Measurements from ENCODE around the gene RABGAP1L. TPM values are rescaled to one million over a fixed set of nuclear protein-coding genes. Genes with fewer than 3 reads are reported as not detected.

RABGAP1L gene
- total and polyA plus RNA-seq, 10 of the 15 experiments (the other 5 are each of a cell fraction or from before 2014, with no cell fraction given): 5.8 to 194 (median 113) TPM

DNA sequence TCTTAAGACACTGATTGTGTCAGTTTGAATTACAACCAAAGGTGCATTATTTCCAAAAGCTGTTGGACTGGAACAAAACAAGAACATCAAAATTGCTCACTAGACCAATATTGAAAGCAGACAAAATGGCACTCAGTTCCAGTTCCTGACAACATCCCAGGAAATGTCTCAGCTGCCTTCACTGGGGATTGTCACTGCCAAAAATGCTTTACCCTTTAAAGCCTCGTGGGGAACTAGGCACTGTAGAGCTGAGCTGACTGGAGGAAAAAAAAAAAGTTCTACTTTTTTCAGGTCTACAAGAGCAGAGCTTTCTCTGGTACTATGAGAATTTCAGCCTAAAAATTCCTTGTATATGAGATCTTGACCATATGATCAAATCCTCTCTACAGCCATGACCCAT is 310.4 kb downstream of the RABGAP1L start (continued):
- TF ChIP-seq NFXL1 (IDR thresholded peaks at IDR 0.05; ENCODE audit: borderline replicate concordance): no peak
- TF ChIP-seq, protein P1, sequence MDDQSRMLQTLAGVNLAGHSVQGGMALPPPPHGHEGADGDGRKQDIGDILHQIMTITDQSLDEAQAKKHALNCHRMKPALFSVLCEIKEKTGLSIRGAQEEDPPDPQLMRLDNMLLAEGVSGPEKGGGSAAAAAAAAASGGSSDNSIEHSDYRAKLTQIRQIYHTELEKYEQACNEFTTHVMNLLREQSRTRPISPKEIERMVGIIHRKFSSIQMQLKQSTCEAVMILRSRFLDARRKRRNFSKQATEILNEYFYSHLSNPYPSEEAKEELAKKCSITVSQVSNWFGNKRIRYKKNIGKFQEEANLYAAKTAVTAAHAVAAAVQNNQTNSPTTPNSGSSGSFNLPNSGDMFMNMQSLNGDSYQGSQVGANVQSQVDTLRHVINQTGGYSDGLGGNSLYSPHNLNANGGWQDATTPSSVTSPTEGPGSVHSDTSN (IDR thresholded peaks at IDR 0.05; ENCODE audit: insufficient replicate concordance, low read depth, low read length): no peak
- TF ChIP-seq, protein P2, sequence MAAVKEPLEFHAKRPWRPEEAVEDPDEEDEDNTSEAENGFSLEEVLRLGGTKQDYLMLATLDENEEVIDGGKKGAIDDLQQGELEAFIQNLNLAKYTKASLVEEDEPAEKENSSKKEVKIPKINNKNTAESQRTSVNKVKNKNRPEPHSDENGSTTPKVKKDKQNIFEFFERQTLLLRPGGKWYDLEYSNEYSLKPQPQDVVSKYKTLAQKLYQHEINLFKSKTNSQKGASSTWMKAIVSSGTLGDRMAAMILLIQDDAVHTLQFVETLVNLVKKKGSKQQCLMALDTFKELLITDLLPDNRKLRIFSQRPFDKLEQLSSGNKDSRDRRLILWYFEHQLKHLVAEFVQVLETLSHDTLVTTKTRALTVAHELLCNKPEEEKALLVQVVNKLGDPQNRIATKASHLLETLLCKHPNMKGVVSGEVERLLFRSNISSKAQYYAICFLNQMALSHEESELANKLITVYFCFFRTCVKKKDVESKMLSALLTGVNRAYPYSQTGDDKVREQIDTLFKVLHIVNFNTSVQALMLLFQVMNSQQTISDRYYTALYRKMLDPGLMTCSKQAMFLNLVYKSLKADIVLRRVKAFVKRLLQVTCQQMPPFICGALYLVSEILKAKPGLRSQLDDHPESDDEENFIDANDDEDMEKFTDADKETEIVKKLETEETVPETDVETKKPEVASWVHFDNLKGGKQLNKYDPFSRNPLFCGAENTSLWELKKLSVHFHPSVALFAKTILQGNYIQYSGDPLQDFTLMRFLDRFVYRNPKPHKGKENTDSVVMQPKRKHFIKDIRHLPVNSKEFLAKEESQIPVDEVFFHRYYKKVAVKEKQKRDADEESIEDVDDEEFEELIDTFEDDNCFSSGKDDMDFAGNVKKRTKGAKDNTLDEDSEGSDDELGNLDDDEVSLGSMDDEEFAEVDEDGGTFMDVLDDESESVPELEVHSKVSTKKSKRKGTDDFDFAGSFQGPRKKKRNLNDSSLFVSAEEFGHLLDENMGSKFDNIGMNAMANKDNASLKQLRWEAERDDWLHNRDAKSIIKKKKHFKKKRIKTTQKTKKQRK (IDR thresholded peaks at IDR 0.05; ENCODE audit: low read depth, low read length): no peak
- no peak for TF ChIP-seq NFYB (IDR thresholded peaks at IDR 0.05; ENCODE audit: insufficient read depth, low read depth, low read length)
- TF ChIP-seq SREBF2 (IDR thresholded peaks at IDR 0.05; ENCODE audit: low read length): no peak
- TF ChIP-seq, protein P3, sequence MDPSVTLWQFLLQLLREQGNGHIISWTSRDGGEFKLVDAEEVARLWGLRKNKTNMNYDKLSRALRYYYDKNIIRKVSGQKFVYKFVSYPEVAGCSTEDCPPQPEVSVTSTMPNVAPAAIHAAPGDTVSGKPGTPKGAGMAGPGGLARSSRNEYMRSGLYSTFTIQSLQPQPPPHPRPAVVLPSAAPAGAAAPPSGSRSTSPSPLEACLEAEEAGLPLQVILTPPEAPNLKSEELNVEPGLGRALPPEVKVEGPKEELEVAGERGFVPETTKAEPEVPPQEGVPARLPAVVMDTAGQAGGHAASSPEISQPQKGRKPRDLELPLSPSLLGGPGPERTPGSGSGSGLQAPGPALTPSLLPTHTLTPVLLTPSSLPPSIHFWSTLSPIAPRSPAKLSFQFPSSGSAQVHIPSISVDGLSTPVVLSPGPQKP (IDR thresholded peaks at IDR 0.05; ENCODE audit: low read depth, low read length): no peak

DNA sequence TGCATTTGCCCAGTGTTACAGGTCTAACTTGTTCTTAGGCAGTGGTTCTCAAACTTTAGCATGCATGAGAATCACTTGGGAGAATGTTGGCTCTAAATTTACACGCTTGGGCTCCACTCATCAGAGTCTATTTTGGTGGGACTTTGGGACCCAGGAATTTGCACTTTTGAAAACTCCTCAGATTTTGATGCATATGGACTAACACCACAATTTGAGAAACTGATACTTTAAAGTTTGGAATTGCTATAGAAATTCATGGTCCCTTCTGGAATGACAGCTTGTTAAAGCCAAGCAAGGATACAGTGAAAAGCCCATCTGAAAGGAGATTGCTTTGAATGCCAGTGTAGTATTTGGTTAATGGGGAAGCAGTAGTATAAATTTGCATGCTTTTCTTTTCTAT is 320.0 kb downstream of the RABGAP1L start:
- POLR2A ChIA-PET: no interaction called here
- RAD21 ChIA-PET (ENCODE audit: unreplicated experiment): no interaction called here
- SMC1A ChIA-PET (ENCODE audit: uncharacterized antibody, unreplicated experiment): interaction anchor here (1.5 kb wide), 1 partner anchor 15 kb away, joined by 3 read pairs; no protein-coding TSS in a partner anchor

More for the DNA sequence above, 320.0 kb downstream of the RABGAP1L start:
- 100% methylated on average over 1 of the region's 1 CpG for WGBS (ENCODE audit: insufficient coverage, insufficient replicate concordance, low lambda C conversion rate, missing lambda C conversion rate)
- CTCF ChIA-PET: no interaction called here
- Histone ChIP-seq H3K4me3 (no peak overlapping the region), H3K9me3 (replicated peaks; ENCODE audit: control insufficient read depth, insufficient read depth, low read length) (no peaks in the 10 kb centered on the region; the same call in 1 of the 3 replicates), H2AFZ (ENCODE audit: control insufficient read depth, low read depth, low read length) (no peak overlapping the region), H3K4me2 (ENCODE audit: control insufficient read depth, insufficient read depth) (no peak overlapping the region), H3K9ac (ENCODE audit: control insufficient read depth, insufficient read depth, low read length) (no peak overlapping the region), H3K27me3 (replicated peaks in 1 of 2; ENCODE audit: control insufficient read depth in 2 of 2, insufficient read depth in 2 of 2, low read length in 1 of 2) (no peaks in the 10 kb centered on the region), H3K27ac (ENCODE audit: control insufficient read depth, insufficient read depth) (no peak overlapping the region), H4K20me1 (ENCODE audit: control insufficient read depth, insufficient read depth) (no peaks in the 10 kb centered on the region), H3K36me3 (ENCODE audit: control insufficient read depth in 2 of 2, insufficient read depth in 2 of 2, low read length in 1 of 2) (no peaks in the 10 kb centered on the region), H3K4me1 (ENCODE audit: control insufficient read depth, insufficient read depth, low read length) (no peaks in the 10 kb centered on the region), H3K79me2 (ENCODE audit: control insufficient read depth, insufficient read depth, low read length) (no peaks in the 10 kb centered on the region)
- DNase-seq (ENCODE audit: low read depth, low spot score): no peak
- TF ChIP-seq HDAC6 (IDR thresholded peaks at IDR 0.05; ENCODE audit: unreplicated experiment) (no peak), STAT3 (IDR thresholded peaks at IDR 0.05; ENCODE audit: low read depth, low read length) (no peak), LARP7 (IDR thresholded peaks at IDR 0.05) (no peak), KDM1A (IDR thresholded peaks at IDR 0.05; ENCODE audit: borderline replicate concordance) (no peak), RB1 (IDR thresholded peaks at IDR 0.05; ENCODE audit: borderline replicate concordance) (no peak), HDGF (IDR thresholded peaks at IDR 0.05) (no peak), MEF2A (IDR thresholded peaks at IDR 0.05; ENCODE audit: insufficient read depth, low read depth, low read length) (no peak), KAT2A (conservative IDR thresholded peaks at IDR 0.05; ENCODE audit: control insufficient read depth, low read depth, low read length) (no peak), CREM (IDR thresholded peaks at IDR 0.05; ENCODE audit: low read depth) (no peak)
- TF ChIP-seq, protein P3 (IDR thresholded peaks at IDR 0.05; ENCODE audit: low read depth, low read length): no peak
- no peak for ATAC-seq
- in situ Hi-C loops (cut with MboI) (no loop called here), intact Hi-C loops (cut with micrococcal nuclease; ENCODE audit: unreplicated experiment) (no loop called here)
- no TSS peak for BruUV-seq (replicated peaks)
- FAIRE-seq: no peak

Data from GM12878 (cell line).